Mucosa of rectum (tissue), 2 donors: Measurements from ENCODE around the gene RAPGEF5.

Experiments
- H3K27ac ChIP-seq, 2 donors: one replicate each; pipeline ENCODE4 v1.7.0; 2013; ENCODE audit warnings: inconsistent platforms in 2 of 2, low read depth in 2 of 2, low read length in 2 of 2
- H3K27me3 ChIP-seq, 2 donors: one replicate each; pipeline ENCODE4 v1.7.0; 2013; ENCODE audit warnings: low read length in 2 of 2; ENCODE audit not compliant: control insufficient read depth in 2 of 2, insufficient read depth in 2 of 2
- H3K36me3 ChIP-seq, 2 donors: one replicate each; pipeline ENCODE4 v1.7.0; 2013; ENCODE audit warnings: low read length in 2 of 2; ENCODE audit not compliant: control insufficient read depth in 2 of 2, insufficient read depth in 2 of 2
- H3K4me1 ChIP-seq, 2 donors: one replicate each; pipeline ENCODE4 v1.7.0; 2013; ENCODE audit warnings: low read length in 2 of 2, mild to moderate bottlenecking in 1 of 2; ENCODE audit not compliant: control insufficient read depth in 2 of 2, insufficient read depth in 2 of 2
- H3K4me3 ChIP-seq, 2 donors: one replicate each; pipeline ENCODE4 v1.7.0; 2013; ENCODE audit warnings: low read length in 2 of 2
- H3K9ac ChIP-seq, 2 donors: one replicate each; pipeline ENCODE4 v1.7.0; 2013; ENCODE audit warnings: low read length in 2 of 2, low read depth in 1 of 2, mild to moderate bottlenecking in 1 of 2
- H3K9me3 ChIP-seq, 2 donors: one replicate each; pipeline ENCODE4 v1.7.0; 2013; ENCODE audit warnings: low read length in 2 of 2; ENCODE audit not compliant: control insufficient read depth in 2 of 2
- donor health status: healthy.
- donor health status: Normal muscosa, but diverticular disease.

Gene RAPGEF5

DNA sequence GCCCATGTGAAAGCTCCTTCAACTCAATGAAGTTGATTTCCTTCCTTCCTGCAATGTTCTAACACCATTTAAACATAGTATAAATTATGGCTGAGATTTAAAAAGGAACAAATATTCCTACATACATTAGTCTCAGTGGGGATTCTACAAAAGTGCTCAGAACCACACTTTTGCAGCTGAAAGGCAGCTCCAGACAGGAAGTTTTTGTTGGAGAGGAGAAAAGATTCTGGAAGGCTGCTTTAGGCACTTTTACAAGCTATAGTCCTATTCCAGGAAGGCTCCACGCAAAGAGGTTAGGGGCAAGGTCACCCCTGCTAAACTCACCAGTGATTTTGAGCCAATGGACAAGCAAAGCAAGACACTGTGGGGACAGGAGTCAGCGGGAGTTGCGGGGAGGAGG is 232.0 kb downstream of the RAPGEF5 start:
- no peak overlapping the region for H3K9ac ChIP-seq
- H3K27ac ChIP-seq = no peak overlapping the region
- peaks cover 32% of the 10 kb centered on the region in 2 donors for H3K36me3 ChIP-seq
- no peaks in the 10 kb centered on the region for H3K9me3 ChIP-seq
- H3K27me3 ChIP-seq = no peaks in the 10 kb centered on the region
- no peak overlapping the region for H3K4me3 ChIP-seq
- H3K4me1 ChIP-seq = no peaks in the 10 kb centered on the region

DNA sequence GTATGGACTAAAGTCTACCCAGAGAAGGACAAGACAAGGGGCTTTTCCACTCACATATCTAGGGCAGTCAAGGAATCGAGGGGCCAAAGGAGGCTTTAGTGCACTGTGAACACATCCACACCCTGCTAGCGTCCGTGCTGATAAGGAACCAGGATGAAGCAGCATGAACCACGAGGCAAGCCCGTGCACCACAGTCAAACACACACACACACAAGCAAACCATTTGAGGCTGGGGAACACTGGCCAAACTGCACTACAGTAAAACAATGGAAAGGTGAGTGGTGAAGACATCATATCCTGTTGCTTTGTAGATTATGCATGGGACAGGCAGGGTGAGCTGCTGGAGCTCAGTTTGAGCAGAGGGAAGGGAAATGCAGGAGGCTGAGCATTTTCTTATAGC is 233.8 kb downstream of the RAPGEF5 start:
- Histone ChIP-seq H3K9ac (no peak overlapping the region), H3K9me3 (no peaks in the 10 kb centered on the region), H3K27ac (no peak overlapping the region), H3K4me3 (no peak overlapping the region), H3K4me1 (no peaks in the 10 kb centered on the region), H3K27me3 (no peaks in the 10 kb centered on the region), H3K36me3 (peaks cover 30% of the 10 kb centered on the region in 2 donors)

DNA sequence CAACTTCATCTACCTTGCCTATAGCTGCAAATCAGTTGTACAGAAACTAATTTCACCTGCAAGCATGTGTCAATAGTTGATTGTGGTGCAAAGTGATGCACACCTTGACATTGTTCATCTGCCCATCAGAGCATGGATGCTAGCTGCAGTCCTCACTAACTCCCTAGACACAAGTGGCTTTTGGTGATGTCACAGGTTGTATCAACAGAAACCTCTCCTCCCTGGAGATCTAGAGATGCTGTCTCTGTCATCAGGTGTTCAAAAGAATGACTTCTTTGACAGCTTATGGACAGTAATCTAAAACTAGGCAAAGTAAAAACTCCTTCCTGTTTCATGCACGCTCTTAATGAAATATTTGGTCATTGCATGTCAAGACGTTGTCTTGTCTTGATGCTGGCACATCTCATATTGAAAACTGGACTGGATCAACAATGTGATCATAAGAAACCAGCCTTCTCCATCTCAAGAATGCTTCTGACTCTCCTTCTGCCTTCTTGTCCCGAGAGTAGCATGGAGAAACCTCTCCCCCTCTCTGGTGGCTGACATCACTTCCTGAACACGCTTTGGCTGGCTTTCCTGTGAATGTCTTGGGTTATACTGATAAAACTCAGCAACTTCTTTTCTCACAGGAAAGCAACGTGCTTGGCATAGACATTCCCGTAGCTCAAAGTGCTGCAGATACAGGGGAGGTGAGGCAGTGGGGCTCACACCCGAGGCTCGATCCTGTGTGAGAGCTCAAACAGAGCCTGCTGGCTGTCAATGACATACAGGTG is 235.1 kb downstream of the RAPGEF5 start:
- no peaks in the 10 kb centered on the region for H3K4me1 ChIP-seq
- H3K27ac ChIP-seq = no peak overlapping the region
- no peak overlapping the region for H3K4me3 ChIP-seq
- H3K27me3 ChIP-seq = no peaks in the 10 kb centered on the region
- H3K9ac ChIP-seq = no peak overlapping the region
- peaks cover 26 to 38% of the 10 kb centered on the region in 2 donors for H3K36me3 ChIP-seq
- no peaks in the 10 kb centered on the region for H3K9me3 ChIP-seq

DNA sequence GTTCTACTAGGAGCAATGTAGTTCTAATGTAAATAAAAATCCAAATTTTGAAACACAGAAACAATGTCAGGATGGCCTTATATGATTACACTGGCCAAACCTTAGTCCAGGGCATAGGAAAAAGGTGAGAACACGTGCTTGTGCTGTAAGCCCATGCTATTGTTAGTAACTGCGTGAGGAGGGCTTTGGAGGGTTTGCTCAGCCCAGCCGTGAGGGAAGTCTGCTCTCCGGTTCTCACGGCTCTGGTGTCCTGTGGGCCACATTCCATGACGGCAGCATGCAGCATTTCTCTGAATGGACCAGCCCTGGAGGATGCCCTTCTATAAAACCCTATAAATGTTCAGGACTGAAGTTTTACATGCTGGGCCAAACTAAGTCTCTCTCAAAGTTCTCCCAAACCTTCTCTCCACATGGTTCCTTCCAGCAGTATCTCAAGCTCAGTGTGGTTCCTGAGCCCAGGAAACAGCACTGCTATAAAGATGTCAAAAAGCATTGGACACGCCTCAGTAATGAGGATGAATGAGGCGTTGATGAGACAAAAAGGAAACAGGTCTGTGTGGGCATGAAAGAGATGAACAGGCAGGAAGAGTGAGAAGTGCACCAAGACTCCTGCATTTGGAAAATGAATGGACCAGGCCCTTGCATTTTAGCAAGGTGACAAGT is 236.4 kb downstream of the RAPGEF5 start:
- H3K27ac ChIP-seq = no peak overlapping the region
- H3K36me3 ChIP-seq = peaks cover 23 to 37% of the 10 kb centered on the region in 2 donors
- H3K9ac ChIP-seq = no peak overlapping the region
- H3K4me3 ChIP-seq = no peak overlapping the region
- H3K4me1 ChIP-seq = no peaks in the 10 kb centered on the region
- no peaks in the 10 kb centered on the region for H3K27me3 ChIP-seq
- no peaks in the 10 kb centered on the region for H3K9me3 ChIP-seq

DNA sequence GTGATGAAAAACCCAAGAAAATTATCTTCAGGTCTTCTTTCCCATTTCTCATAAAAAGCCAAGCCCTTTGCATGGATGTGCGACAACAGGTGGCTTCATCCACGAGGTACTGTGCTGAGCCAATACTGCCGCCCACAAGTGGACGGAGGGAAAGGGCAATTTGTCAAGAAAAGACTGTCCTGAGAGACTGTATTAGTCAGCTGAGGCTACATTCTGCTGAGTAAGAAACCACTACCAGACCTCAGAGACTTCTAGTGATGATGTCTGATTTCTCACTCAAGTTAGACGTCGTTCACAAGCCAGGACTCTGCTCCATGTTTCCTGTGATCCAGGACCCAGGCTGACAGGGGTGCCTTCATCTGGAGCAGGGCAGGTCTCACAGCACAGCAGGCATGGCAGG is 239.7 kb downstream of the RAPGEF5 start:
- H3K27me3 ChIP-seq = no peaks in the 10 kb centered on the region
- H3K4me1 ChIP-seq = no peaks in the 10 kb centered on the region
- H3K9ac ChIP-seq = no peak overlapping the region
- peaks cover 24 to 25% of the 10 kb centered on the region in 2 donors for H3K36me3 ChIP-seq
- H3K4me3 ChIP-seq = no peak overlapping the region
- H3K9me3 ChIP-seq = no peaks in the 10 kb centered on the region
- H3K27ac ChIP-seq = no peak overlapping the region

DNA sequence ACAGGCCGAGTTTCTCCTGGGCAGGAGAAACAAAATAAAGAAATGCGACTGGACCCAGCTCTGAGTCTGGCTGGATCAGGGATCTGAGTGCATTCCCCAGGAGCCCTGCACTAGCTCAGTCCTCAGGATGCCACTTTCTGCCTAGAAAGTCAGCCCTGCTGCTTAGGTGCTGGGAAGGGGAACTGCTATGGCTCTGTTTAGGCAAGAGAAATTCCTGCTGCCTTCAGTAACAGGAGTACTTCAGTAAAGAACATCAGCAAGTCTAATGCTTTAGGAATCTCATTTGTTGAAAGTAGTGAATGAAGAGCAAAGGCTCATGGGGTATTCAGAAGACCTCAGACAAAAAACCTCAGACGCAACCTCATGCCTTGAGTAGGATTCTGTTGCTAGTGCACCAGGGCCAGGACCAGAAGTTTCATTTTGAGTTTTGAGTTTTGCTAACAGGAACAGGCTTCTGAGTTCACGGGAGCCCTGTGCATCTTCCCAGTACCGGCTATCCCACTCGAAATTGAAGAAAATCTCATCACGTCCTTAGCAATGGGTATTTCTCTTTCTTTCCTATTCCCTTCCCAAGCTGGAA is 240.4 kb downstream of the RAPGEF5 start:
- no peak overlapping the region for H3K9ac ChIP-seq
- no peaks in the 10 kb centered on the region for H3K4me1 ChIP-seq
- H3K4me3 ChIP-seq = no peak overlapping the region
- H3K9me3 ChIP-seq = no peaks in the 10 kb centered on the region
- peaks cover 21 to 23% of the 10 kb centered on the region in 2 donors for H3K36me3 ChIP-seq
- H3K27ac ChIP-seq = no peak overlapping the region
- H3K27me3 ChIP-seq = no peaks in the 10 kb centered on the region

DNA sequence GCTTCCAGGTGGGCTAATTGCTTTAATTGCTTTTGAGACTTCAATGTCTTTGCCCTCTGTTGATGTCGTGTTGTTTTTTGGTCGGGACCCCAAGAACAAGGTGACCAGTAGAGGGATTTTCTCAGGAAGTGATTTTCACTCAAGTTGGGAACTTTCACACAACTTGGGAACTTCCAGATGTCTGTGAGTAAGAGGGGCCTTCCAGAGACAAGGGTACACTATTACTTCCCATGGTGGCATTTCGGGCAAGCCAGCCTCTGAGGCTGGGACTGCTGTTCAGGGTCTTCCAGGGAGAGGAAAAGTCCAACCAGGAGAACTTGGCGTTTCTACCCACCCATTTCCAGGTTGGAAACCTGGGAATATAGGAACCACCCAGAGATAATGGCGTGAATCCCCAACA is 241.3 kb downstream of the RAPGEF5 start:
- Histone ChIP-seq H3K36me3 (peaks cover 15 to 21% of the 10 kb centered on the region in 2 donors), H3K27me3 (no peaks in the 10 kb centered on the region), H3K4me3 (no peak overlapping the region), H3K9me3 (no peaks in the 10 kb centered on the region), H3K27ac (no peak overlapping the region), H3K4me1 (no peaks in the 10 kb centered on the region), H3K9ac (no peak overlapping the region)

DNA sequence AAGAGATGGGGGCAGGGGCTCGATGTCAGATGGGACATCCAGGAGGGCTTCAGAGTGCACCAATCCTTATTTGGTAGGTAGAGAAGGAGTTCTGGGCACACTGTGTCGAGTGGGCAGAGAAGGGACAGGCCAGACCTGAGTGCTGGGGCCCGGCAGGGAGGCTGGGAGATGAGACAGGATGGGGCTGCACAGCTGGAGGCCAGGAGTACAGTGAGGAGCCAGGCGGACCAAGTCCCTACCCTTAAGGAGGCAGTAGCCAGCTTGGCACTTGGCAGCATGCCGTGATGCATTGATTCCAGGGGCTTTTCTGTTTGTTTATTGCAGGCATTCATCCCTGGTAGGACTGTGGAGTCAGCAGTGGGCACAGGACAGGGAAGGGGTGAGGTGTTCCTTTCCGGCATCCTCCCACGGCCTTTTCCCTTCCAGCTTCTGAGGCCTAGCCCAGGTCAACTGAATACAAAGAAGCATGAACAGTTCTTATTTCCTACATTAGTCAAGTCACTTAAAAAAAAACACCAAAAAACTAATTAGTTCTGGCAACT is 242.4 kb downstream of the RAPGEF5 start:
- Histone ChIP-seq H3K27me3 (peaks cover 0 to 5% of the 10 kb centered on the region in 2 donors), H3K9ac (no peak overlapping the region), H3K4me3 (no peak overlapping the region), H3K27ac (no peak overlapping the region), H3K4me1 (no peaks in the 10 kb centered on the region), H3K36me3 (peaks cover 8 to 12% of the 10 kb centered on the region in 2 donors), H3K9me3 (no peaks in the 10 kb centered on the region)

DNA sequence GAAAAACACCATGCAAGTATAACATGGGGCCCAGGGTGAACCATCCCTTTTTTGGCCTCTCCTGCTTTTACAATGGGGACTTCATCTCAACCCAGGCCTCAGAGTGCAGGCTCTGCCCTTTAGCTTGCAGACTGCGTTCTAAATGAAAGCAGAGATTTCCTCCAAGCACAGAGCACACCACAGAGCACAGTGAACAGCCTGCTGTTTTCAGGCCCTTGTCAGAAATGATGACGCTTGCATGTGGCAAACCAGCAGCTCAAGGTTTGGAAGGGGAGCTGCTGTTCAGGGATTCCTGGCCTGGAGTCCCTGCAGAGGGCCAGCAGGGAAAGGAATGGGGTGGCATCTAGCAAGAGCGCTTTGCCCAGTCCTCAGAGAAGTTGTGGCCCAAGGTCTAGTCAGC is 243.9 kb downstream of the RAPGEF5 start:
- Histone ChIP-seq H3K4me3 (no peak overlapping the region), H3K27ac (no peak overlapping the region), H3K4me1 (no peaks in the 10 kb centered on the region), H3K27me3 (peaks cover 0 to 5% of the 10 kb centered on the region in 2 donors), H3K9me3 (no peaks in the 10 kb centered on the region), H3K9ac (no peak overlapping the region), H3K36me3 (peaks cover 7 to 8% of the 10 kb centered on the region in 2 donors)

DNA sequence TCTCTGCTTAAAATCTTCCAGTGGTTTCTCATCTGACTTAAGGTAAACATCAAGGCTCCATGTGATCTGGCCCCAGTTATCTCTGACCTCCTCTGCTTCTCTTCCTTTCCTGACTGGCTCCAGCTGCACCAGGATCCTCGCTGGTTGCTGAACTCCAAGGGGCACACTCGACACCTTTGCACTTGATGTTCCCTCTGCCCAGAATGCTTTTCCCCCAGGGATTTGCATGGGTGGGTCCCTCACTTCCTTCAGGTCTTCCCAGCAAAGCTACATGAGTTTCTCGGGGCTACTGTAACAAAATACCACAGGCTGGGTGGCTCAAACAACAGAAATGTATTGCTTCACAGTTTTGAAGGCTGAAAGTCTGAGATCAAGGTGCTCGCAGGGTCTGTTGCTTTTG is 245.3 kb downstream of the RAPGEF5 start:
- no peaks in the 10 kb centered on the region for H3K4me1 ChIP-seq
- no peak overlapping the region for H3K9ac ChIP-seq
- H3K27me3 ChIP-seq = peaks cover 0 to 5% of the 10 kb centered on the region in 2 donors
- no peaks in the 10 kb centered on the region for H3K9me3 ChIP-seq
- peaks cover 0 to 7% of the 10 kb centered on the region in 2 donors for H3K36me3 ChIP-seq
- H3K27ac ChIP-seq = no peak overlapping the region
- H3K4me3 ChIP-seq = no peak overlapping the region
